ENCODE measurements around the gene TMEM82.

Gene TMEM82

GRCh38 chr1:15757575-15758342 is 15.5 kb downstream of the TMEM82 start:
- no peak for FAIRE-seq

- FAIRE-seq: no peak
Observed at GRCh38 chr1:15758343-15758931, 16.1 kb downstream of the TMEM82 start, which contains the start of gene FBLIM1. Gene FBLIM1 (plus strand): TSS chr1:15758795. CDS start chr1:15764984, 6,189 bp downstream.

GRCh38 chr1:15758953-15759661 is 16.8 kb downstream of the TMEM82 start:
- no peak for FAIRE-seq

GRCh38 chr1:15760520-15761211 is 18.4 kb downstream of the TMEM82 start:
- no peak for FAIRE-seq

- FAIRE-seq: peak; percentile 13
Observed at GRCh38 chr1:15761366-15762128, 19.2 kb downstream of the TMEM82 start.

- FAIRE-seq: no peak
Observed at GRCh38 chr1:15762546-15762945, 20.2 kb downstream of the TMEM82 start.

GRCh38 chr1:15764269-15764764 is 22.0 kb downstream of the TMEM82 start:
- no peak for FAIRE-seq

GRCh38 chr1:15764890-15765289 is 22.6 kb downstream of the TMEM82 start:
- no peak for FAIRE-seq

GRCh38 chr1:15765495-15766194 is 23.3 kb downstream of the TMEM82 start:
- FAIRE-seq: no peak

- FAIRE-seq: no peak
Observed at GRCh38 chr1:15767941-15768340, 25.6 kb downstream of the TMEM82 start.

GRCh38 chr1:15768388-15768787 is 26.1 kb downstream of the TMEM82 start:
- FAIRE-seq: no peak

- FAIRE-seq: no peak
Observed at GRCh38 chr1:15770313-15770962, 28.1 kb downstream of the TMEM82 start.

- FAIRE-seq: no peak
Observed at GRCh38 chr1:15771836-15772515, 29.7 kb downstream of the TMEM82 start.

- no peak for FAIRE-seq
Observed at GRCh38 chr1:15775706-15776105, 33.4 kb downstream of the TMEM82 start.

GRCh38 chr1:15777909-15778707 is 35.8 kb downstream of the TMEM82 start:
- FAIRE-seq: no peak

- FAIRE-seq: no peak
Observed at GRCh38 chr1:15785683-15786082, 43.4 kb downstream of the TMEM82 start.

- FAIRE-seq: no peak
Observed at GRCh38 chr1:15786581-15786980, 44.3 kb downstream of the TMEM82 start.

GRCh38 chr1:15788624-15789301 is 46.5 kb downstream of the TMEM82 start:
- no peak for FAIRE-seq

GRCh38 chr1:15796086-15796462 is 53.8 kb downstream of the TMEM82 start:
- no peak for FAIRE-seq

All from G401.6 (cell line).